ENCODE measurements around the gene IL31.
"Not testable (repeated sequence)": the region's sequence is repeated elsewhere in the genome, so short reads cannot be mapped to it uniquely, and the experiment has no call there.

Gene IL31

GRCh38 chr12:122190842-122191668 lies 17.0 kb upstream of the IL31 start:
- DNase-seq, result peak; percentile 69

- DNase-seq, result no peak
Measured at GRCh38 chr12:122189626-122190475, 15.8 kb upstream of the IL31 start.

GRCh38 chr12:122187466-122187865 lies 13.4 kb upstream of the IL31 start:
- DNase-seq, result no peak

- DNase-seq, result no peak
Measured at GRCh38 chr12:122185494-122186082, 11.6 kb upstream of the IL31 start.

GRCh38 chr12:122185079-122185478 lies 11.1 kb upstream of the IL31 start:
- no peak for DNase-seq

GRCh38 chr12:122184517-122184916 lies 10.5 kb upstream of the IL31 start:
- DNase-seq, result peak; percentile 21

- no peak for DNase-seq
Measured at GRCh38 chr12:122183588-122183940, 9.5 kb upstream of the IL31 start.

GRCh38 chr12:122182887-122183587 lies 9.0 kb upstream of the IL31 start, which contains the start of gene LRRC43:
Gene LRRC43 (plus strand): TSS chr12:122183123. CDS start chr12:122183145, 22 bp downstream.
- peak; percentile 32 for DNase-seq

GRCh38 chr12:122176473-122176872 lies 2.5 kb upstream of the IL31 start:
- not testable (repeated sequence) for DNase-seq

GRCh38 chr12:122172262-122172939 lies 1.6 kb downstream of the IL31 start:
- no peak for DNase-seq

GRCh38 chr12:122171399-122171798 lies 2.6 kb downstream of the IL31 start:
- DNase-seq, result no peak

- no peak for DNase-seq
Measured at GRCh38 chr12:122168492-122168891, 5.5 kb downstream of the IL31 start.

GRCh38 chr12:122167356-122167925 lies 6.6 kb downstream of the IL31 start:
- no peak for DNase-seq

- DNase-seq, result no peak
Measured at GRCh38 chr12:122166422-122167349, 7.3 kb downstream of the IL31 start.

- DNase-seq, result no peak
Measured at GRCh38 chr12:122162976-122163375, 11.0 kb downstream of the IL31 start.

GRCh38 chr12:122161682-122162081 lies 12.3 kb downstream of the IL31 start:
- no peak for DNase-seq

- DNase-seq, result no peak
Measured at GRCh38 chr12:122160761-122161160, 13.3 kb downstream of the IL31 start.

GRCh38 chr12:122159882-122160281 lies 14.1 kb downstream of the IL31 start:
- no peak for DNase-seq

- no peak for DNase-seq
Measured at GRCh38 chr12:122158700-122159285, 15.2 kb downstream of the IL31 start.

- no peak for DNase-seq
Measured at GRCh38 chr12:122155705-122156104, 18.3 kb downstream of the IL31 start.
